ENCODE results near the gene REPIN1. TPM values are rescaled to one million over a fixed set of nuclear protein-coding genes. Genes with fewer than 3 reads are reported as not detected.

REPIN1 gene
- total and polyA plus RNA-seq, 12 donors = 47.5 to 294 (median 182) TPM

DNA sequence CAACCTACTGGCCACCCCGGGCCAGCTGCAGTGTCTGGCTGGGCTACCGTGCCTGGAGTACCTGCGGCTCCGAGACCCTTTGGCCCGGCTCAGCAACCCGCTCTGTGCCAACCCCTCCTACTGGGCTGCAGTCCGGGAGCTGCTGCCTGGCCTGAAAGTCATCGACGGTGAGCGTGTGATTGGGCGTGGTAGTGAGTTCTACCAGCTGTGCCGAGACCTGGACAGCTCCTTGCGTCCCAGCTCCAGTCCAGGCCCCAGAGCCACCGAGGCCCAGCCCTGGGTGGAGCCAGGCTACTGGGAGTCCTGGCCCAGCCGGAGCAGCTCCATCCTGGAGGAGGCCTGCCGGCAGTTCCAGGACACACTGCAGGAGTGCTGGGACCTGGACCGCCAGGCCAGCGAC is 31.4 kb upstream of the REPIN1 start:
- WGBS, 4 donors = 74 to 89% (median 82%) methylated on average over 4 to 18 of the region's 18 CpGs
- peak overlapping the region in 4 of 5 donors; percentile 8 to 91 (median 88) for H3K27ac ChIP-seq
- intact Hi-C loops (cut with DNase I) = loop anchor here in 1 of 2 donors (5.0 kb wide), 1 partner anchor 35 kb away; no protein-coding TSS in a partner anchor

DNA sequence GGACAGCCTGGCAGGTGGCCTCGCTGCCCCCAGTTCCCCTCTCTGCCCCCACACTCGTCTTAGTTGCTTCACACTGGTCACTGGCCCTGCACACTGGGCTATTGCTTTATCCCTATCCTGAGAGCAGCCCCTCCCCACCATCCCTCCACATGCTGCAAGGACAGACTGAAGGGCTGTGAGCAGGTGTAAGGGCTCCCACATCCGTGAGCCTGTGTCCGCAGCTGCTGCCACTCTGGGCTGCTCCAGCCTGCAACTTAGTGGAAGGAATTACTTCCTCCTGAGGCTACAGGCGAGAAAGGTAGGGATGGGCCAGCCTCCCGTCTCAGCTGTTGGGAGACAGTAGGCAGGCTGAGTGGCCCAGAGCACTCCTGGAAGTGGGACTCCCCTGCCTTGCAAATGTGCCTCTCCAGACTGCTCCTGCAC is 31.0 kb upstream of the REPIN1 start:
- TF ChIP-seq POLR2A (IDR thresholded peaks at IDR 0.05) = no peak
- TF ChIP-seq, protein P1, sequence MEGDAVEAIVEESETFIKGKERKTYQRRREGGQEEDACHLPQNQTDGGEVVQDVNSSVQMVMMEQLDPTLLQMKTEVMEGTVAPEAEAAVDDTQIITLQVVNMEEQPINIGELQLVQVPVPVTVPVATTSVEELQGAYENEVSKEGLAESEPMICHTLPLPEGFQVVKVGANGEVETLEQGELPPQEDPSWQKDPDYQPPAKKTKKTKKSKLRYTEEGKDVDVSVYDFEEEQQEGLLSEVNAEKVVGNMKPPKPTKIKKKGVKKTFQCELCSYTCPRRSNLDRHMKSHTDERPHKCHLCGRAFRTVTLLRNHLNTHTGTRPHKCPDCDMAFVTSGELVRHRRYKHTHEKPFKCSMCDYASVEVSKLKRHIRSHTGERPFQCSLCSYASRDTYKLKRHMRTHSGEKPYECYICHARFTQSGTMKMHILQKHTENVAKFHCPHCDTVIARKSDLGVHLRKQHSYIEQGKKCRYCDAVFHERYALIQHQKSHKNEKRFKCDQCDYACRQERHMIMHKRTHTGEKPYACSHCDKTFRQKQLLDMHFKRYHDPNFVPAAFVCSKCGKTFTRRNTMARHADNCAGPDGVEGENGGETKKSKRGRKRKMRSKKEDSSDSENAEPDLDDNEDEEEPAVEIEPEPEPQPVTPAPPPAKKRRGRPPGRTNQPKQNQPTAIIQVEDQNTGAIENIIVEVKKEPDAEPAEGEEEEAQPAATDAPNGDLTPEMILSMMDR (IDR thresholded peaks at IDR 0.05) = no peak
- Histone ChIP-seq H3K4me3 (no peak overlapping the region), H3K27ac (peak overlapping the region in 4 of 5 donors; percentile 8 to 91 (median 88)), H3K4me1 (replicated peaks in 1 of 2) (peaks cover 29 to 48% of the 10 kb centered on the region in 2 donors), H3K36me3 (replicated peaks in 1 of 2) (peaks cover 0 to 30% of the 10 kb centered on the region in 2 donors), H3K27me3 (no peaks in the 10 kb centered on the region), H3K9me3 (replicated peaks in 1 of 3) (no peaks in the 10 kb centered on the region)
- 77 to 86% (median 84%) methylated on average over 4 to 6 of the region's 6 CpGs for WGBS, 4 donors
- DNase-seq = peak in 2 of 7 donors; percentile 38 to 43
- intact Hi-C loops (cut with DNase I) = loop anchor here in 1 of 2 donors (5.0 kb wide), 1 partner anchor 35 kb away; no protein-coding TSS in a partner anchor

More for the DNA sequence above, 31.4 kb upstream of the REPIN1 start:
- H3K4me3 ChIP-seq = no peak overlapping the region
- peaks cover 29 to 47% of the 10 kb centered on the region in 2 donors for H3K4me1 ChIP-seq (replicated peaks in 1 of 2)
- peaks cover 0 to 32% of the 10 kb centered on the region in 2 donors for H3K36me3 ChIP-seq (replicated peaks in 1 of 2)
- TF ChIP-seq POLR2A (IDR thresholded peaks at IDR 0.05) = peak in 1 of 2 donors; percentile 3
- TF ChIP-seq, protein P1 (IDR thresholded peaks at IDR 0.05) = no peak
- no peaks in the 10 kb centered on the region for H3K9me3 ChIP-seq (replicated peaks in 1 of 3)
- peak in 4 of 7 donors; percentile 45 to 65 (median 53) for DNase-seq
- no peaks in the 10 kb centered on the region for H3K27me3 ChIP-seq

DNA sequence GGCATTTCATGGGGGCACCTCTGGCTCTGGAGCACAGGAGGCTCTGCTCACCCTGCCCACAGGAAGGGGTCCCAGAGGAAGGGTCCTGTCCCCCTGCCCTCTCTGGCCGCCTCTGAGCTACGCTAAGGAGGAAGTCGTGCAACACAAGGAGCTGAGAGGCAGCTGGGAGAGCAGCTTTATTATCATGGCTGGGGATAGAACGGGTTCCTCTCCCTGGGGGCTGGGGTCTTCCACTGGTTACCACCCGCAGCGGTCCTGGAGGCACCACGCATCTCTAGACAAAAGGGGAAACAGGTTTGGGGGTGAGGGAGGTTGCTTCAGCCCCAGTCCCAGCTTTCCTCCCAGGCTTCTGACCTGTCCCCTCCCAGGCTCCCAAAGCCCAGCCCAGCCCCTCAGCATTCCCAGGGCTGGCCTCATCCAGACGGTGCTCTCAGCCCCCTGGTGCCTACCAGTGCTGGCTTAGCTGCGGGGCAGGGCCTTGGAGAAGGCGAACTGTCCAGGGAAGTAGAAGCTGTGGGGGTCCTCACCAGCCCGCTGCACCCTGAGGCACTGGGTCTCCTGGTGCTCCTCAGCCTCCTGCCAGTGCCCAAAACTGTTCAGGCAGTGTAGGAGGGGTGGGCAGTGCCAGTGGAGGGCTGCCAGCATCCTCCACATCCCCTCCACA is 30.3 kb upstream of the REPIN1 start:
- Histone ChIP-seq H3K4me1 (replicated peaks in 1 of 2) (peaks cover 29 to 48% of the 10 kb centered on the region in 2 donors), H3K9me3 (replicated peaks in 1 of 3) (no peaks in the 10 kb centered on the region), H3K36me3 (replicated peaks in 1 of 2) (peaks cover 0 to 30% of the 10 kb centered on the region in 2 donors), H3K27ac (peak overlapping the region in 4 of 5 donors; percentile 29 to 91 (median 88)), H3K4me3 (peak overlapping the region in 2 of 4 donors; percentile 86 to 87), H3K27me3 (no peaks in the 10 kb centered on the region)
- peak in 1 of 2 donors; percentile 23 for TF ChIP-seq POLR2A (IDR thresholded peaks at IDR 0.05)
- TF ChIP-seq, protein P1 (IDR thresholded peaks at IDR 0.05) = no peak
- 51 to 77% (median 76%) methylated on average over 3 to 11 of the region's 11 CpGs for WGBS, 4 donors
- intact Hi-C loops (cut with DNase I) = loop anchor here in 1 of 2 donors (5.0 kb wide), 1 partner anchor 34 kb away; no protein-coding TSS in a partner anchor
- DNase-seq = peak in 2 of 7 donors; percentile 20 to 29

DNA sequence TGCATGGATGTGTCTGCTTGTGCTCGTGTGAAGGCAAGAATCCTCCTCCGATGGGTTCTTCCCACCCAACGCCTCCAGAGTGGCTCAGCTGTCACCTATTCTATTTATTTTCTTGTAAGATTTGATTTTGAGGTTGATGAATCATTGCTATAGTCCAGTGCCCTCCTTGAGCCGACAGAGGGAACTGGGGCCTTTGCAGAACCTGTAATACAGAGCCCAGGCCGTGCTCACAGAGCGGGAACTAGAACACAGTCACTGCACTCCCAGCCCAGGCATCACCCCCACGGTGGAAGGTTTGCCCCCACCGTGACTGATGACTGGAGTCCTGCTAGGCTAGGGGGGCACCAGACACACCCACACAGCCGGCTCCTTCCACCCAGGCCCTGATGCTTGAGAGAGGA is 29.2 kb upstream of the REPIN1 start:
- Histone ChIP-seq H3K36me3 (replicated peaks in 1 of 2) (peaks cover 0 to 24% of the 10 kb centered on the region in 2 donors), H3K4me3 (peak overlapping the region in 3 of 4 donors; percentile 13 to 87 (median 86)), H3K9me3 (replicated peaks in 1 of 3) (no peaks in the 10 kb centered on the region), H3K4me1 (replicated peaks in 1 of 2) (peaks cover 29 to 48% of the 10 kb centered on the region in 2 donors), H3K27ac (peak overlapping the region in 4 of 5 donors; percentile 86 to 91 (median 88)), H3K27me3 (no peaks in the 10 kb centered on the region)
- 18 to 48% (median 31%) methylated on average over 6 to 9 of the region's 9 CpGs for WGBS, 4 donors
- peak in 3 of 7 donors; percentile 21 to 41 (median 38) for DNase-seq
- no peak for TF ChIP-seq POLR2A (IDR thresholded peaks at IDR 0.05)
- TF ChIP-seq, protein P1 (IDR thresholded peaks at IDR 0.05) = no peak
- intact Hi-C loops (cut with DNase I) = loop anchor here in 1 of 2 donors (5.0 kb wide), 1 partner anchor 33 kb away; no protein-coding TSS in a partner anchor

Measured in adrenal gland (tissue), 12 donors.